ENCODE results near the gene CPA5.

DNA sequence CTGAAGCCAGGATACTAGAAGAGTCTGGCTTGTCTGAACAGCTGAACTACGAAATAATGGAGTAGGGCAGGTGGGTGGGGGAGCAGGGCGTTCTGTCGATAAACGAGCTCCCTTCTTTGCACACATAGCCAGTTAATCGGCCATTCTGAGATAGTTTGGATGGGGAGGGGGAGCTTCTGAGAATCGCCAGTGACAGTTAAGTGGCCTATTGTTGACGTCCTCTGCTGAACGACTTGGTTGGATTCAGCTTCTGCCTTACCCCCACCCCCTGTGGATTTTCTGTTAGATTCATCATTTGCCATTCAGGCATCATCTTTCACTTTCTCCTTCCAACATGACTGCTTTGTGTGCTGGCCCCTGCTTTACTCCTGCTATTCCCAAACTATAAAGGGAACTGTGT, 520 bp downstream of the CPA5 start:
- TF ChIP-seq, protein P1, sequence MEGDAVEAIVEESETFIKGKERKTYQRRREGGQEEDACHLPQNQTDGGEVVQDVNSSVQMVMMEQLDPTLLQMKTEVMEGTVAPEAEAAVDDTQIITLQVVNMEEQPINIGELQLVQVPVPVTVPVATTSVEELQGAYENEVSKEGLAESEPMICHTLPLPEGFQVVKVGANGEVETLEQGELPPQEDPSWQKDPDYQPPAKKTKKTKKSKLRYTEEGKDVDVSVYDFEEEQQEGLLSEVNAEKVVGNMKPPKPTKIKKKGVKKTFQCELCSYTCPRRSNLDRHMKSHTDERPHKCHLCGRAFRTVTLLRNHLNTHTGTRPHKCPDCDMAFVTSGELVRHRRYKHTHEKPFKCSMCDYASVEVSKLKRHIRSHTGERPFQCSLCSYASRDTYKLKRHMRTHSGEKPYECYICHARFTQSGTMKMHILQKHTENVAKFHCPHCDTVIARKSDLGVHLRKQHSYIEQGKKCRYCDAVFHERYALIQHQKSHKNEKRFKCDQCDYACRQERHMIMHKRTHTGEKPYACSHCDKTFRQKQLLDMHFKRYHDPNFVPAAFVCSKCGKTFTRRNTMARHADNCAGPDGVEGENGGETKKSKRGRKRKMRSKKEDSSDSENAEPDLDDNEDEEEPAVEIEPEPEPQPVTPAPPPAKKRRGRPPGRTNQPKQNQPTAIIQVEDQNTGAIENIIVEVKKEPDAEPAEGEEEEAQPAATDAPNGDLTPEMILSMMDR (IDR thresholded peaks at IDR 0.05) = no peak
- TF ChIP-seq POLR2A (IDR thresholded peaks at IDR 0.05) (no peak), POLR2AphosphoS5 (IDR thresholded peaks at IDR 0.05) (no peak), EP300 (IDR thresholded peaks at IDR 0.05) (no peak)

Measured in upper lobe of left lung (tissue), 4 donors.